Fibroblast of lung (primary cell): ENCODE measurements around the gene COL4A2. TPM values are rescaled to one million over a fixed set of nuclear protein-coding genes. Genes with fewer than 3 reads are reported as not detected.

Experiments used
- DNase-seq, 2 donors: peaks; one replicate each; pipeline versions ENCODE4 v3.0.0 to v3.0.0-alpha.2; 2010; ENCODE audit warnings: low read depth in 2 of 2
- H2AFZ ChIP-seq: 2 replicates; pipeline ENCODE4 v1.5.1; 2012; ENCODE audit warnings: low read length, control low read depth, inconsistent platforms
- H3K27ac ChIP-seq: 2 replicates; pipeline ENCODE4 v1.5.1; 2011; ENCODE audit warnings: low read length, control low read depth; ENCODE audit not compliant: insufficient read depth
- H3K27me3 ChIP-seq: 2 replicates; pipeline ENCODE4 v1.5.1; 2011; ENCODE audit warnings: mild to moderate bottlenecking, low read length; ENCODE audit not compliant: control insufficient read depth, insufficient read depth
- H3K36me3 ChIP-seq: 2 replicates; pipeline ENCODE4 v1.5.1; 2011; ENCODE audit warnings: low read length; ENCODE audit not compliant: control insufficient read depth, insufficient read depth
- H3K4me1 ChIP-seq: 2 replicates; pipeline ENCODE4 v1.5.1; 2011; ENCODE audit warnings: low read length; ENCODE audit not compliant: control insufficient read depth, insufficient read depth; ENCODE audit errors: extremely low read depth
- H3K4me2 ChIP-seq: 2 replicates; pipeline ENCODE4 v1.5.1; 2011; ENCODE audit warnings: low read length, control low read depth; ENCODE audit not compliant: insufficient read depth; ENCODE audit errors: extremely low read depth
- H3K4me3 ChIP-seq, 4 experiments: fragments of 200-600 bp in 1 of 4; sonication (generic) in 1 of 4; replicated peaks in 1 of 4; 2 replicates each; pipeline ENCODE4 v1.5.1; 2011 to 2016; ENCODE audit warnings: low read length in 4 of 4, low read depth in 3 of 4, mild to moderate bottlenecking in 3 of 4, control low read depth in 2 of 4, inconsistent platforms in 1 of 4, mixed read lengths in 1 of 4; ENCODE audit not compliant: insufficient read depth in 1 of 4; ENCODE audit errors: control extremely low read depth in 1 of 4
- H3K79me2 ChIP-seq: 2 replicates; pipeline ENCODE4 v1.5.1; 2012; ENCODE audit warnings: mild to moderate bottlenecking, low read length, inconsistent platforms; ENCODE audit not compliant: control insufficient read depth, insufficient read depth
- H3K9ac ChIP-seq: 2 replicates; pipeline ENCODE4 v1.5.1; 2011; ENCODE audit warnings: mild to moderate bottlenecking, low read length, control low read depth; ENCODE audit not compliant: insufficient read depth
- H3K9me3 ChIP-seq: 2 replicates; pipeline ENCODE4 v1.5.1; 2012; ENCODE audit warnings: low read depth, low read length; ENCODE audit not compliant: control insufficient read depth, insufficient read depth
- H4K20me1 ChIP-seq: 2 replicates; pipeline ENCODE4 v1.5.1; 2011; ENCODE audit warnings: low read length; ENCODE audit not compliant: control insufficient read depth, insufficient read depth; ENCODE audit errors: extremely low read depth
- CTCF ChIP-seq, 2 donors: IDR thresholded peaks in 1 of 2; conservative IDR thresholded peaks in 1 of 2; 1 replicate in 1 of 2; 2 replicates in 1 of 2; pipeline ENCODE4 v1.5.1; 2011 to 2012; ENCODE audit warnings: low read length in 2 of 2, control low read depth in 1 of 2, inconsistent platforms in 1 of 2, low read depth in 1 of 2, mild to moderate bottlenecking in 1 of 2
- EZH2 ChIP-seq: IDR thresholded peaks from 2 replicates; pipeline ENCODE4 v1.5.1; 2012; ENCODE audit warnings: low read length, control low read depth, mild to moderate bottlenecking; ENCODE audit errors: missing control alignments
- polyA plus RNA-seq, 2 donors: library from polyadenylated mRNA; depleted of rRNA in 1 of 2; stranded (reverse) in 1 of 2; unstranded in 1 of 2; fragments of >200 nt; gene quantifications; 2 replicates each; pipeline ENCODE4 v1.2.1, GENCODE V29; 2011 to 2012; ENCODE audit warnings: missing spikeins in 1 of 2
- total RNA-seq: library from RNA; depleted of rRNA; stranded (reverse); fragments of >200 nt; gene quantifications from 2 replicates; pipeline ENCODE4 v1.2.1, GENCODE V29; 2014

COL4A2 gene
- total and polyA plus RNA-seq, 2 donors (not counting 1 experiment from before 2014, with no cell fraction given), result 93.1 to 463 TPM

GRCh38 chr13:110273254-110273653 is 33.8 kb upstream of the COL4A2 start:
- H3K4me1 ChIP-seq, result peaks cover 8% of the 10 kb centered on the region
- H3K9ac ChIP-seq, result no peak overlapping the region
- no peak overlapping the region for H3K4me2 ChIP-seq
- no peak overlapping the region for H2AFZ ChIP-seq
- H3K27me3 ChIP-seq, result no peaks in the 10 kb centered on the region
- H4K20me1 ChIP-seq, result no peaks in the 10 kb centered on the region
- no peaks in the 10 kb centered on the region for H3K9me3 ChIP-seq
- no peak overlapping the region for H3K4me3 ChIP-seq
- no peak for DNase-seq
- no peak overlapping the region for H3K27ac ChIP-seq
- H3K79me2 ChIP-seq, result peaks cover 65% of the 10 kb centered on the region
- no peak for TF ChIP-seq CTCF (conservative IDR thresholded peaks at IDR 0.05 in 1 of 2, IDR thresholded peaks at IDR 0.05 in 1 of 2; ENCODE audit: low read depth in 1 of 2, low read length in 2 of 2)
- no peak for TF ChIP-seq EZH2
- H3K36me3 ChIP-seq, result no peaks in the 10 kb centered on the region

- Histone ChIP-seq H3K9ac (no peak overlapping the region), H3K27me3 (no peaks in the 10 kb centered on the region), H3K4me3 (no peak overlapping the region), H2AFZ (no peak overlapping the region), H3K27ac (no peak overlapping the region), H4K20me1 (no peaks in the 10 kb centered on the region), H3K79me2 (peaks cover 67% of the 10 kb centered on the region), H3K36me3 (no peaks in the 10 kb centered on the region), H3K9me3 (no peaks in the 10 kb centered on the region), H3K4me2 (no peak overlapping the region), H3K4me1 (peaks cover 11% of the 10 kb centered on the region)
- TF ChIP-seq EZH2 (no peak), CTCF (conservative IDR thresholded peaks at IDR 0.05 in 1 of 2, IDR thresholded peaks at IDR 0.05 in 1 of 2; ENCODE audit: low read depth in 1 of 2, low read length in 2 of 2) (peak; percentile 23 to 25)
- no peak for DNase-seq
These were observed 32.4 kb upstream of the COL4A2 start for GRCh38 chr13:110274687-110275086.

- H2AFZ ChIP-seq, result no peak overlapping the region
- no peaks in the 10 kb centered on the region for H3K36me3 ChIP-seq
- H3K4me2 ChIP-seq, result no peak overlapping the region
- peaks cover 15% of the 10 kb centered on the region for H3K4me1 ChIP-seq
- H3K9me3 ChIP-seq, result no peaks in the 10 kb centered on the region
- H3K9ac ChIP-seq, result no peak overlapping the region
- no peak overlapping the region for H3K4me3 ChIP-seq
- H3K79me2 ChIP-seq, result peaks cover 60% of the 10 kb centered on the region
- H4K20me1 ChIP-seq, result no peaks in the 10 kb centered on the region
- TF ChIP-seq EZH2, result no peak
- no peak overlapping the region for H3K27ac ChIP-seq
- no peaks in the 10 kb centered on the region for H3K27me3 ChIP-seq
- no peak for DNase-seq
These were observed 31.0 kb upstream of the COL4A2 start for GRCh38 chr13:110275931-110276552.
